Ectodermal cell (in vitro differentiated cells): ENCODE results near the gene FOXO6.

Experiments used
- H3K27ac ChIP-seq: 2 replicates; pipeline ENCODE4 v1.7.0; 2013; ENCODE audit warnings: mild to moderate bottlenecking, low read depth, low read length; ENCODE audit not compliant: insufficient read depth, poor library complexity, severe bottlenecking
- H3K27me3 ChIP-seq: 2 replicates; pipeline ENCODE4 v1.7.0; 2013; ENCODE audit warnings: mild to moderate bottlenecking, low read length; ENCODE audit not compliant: insufficient read depth, control insufficient read depth, poor library complexity, severe bottlenecking
- H3K36me3 ChIP-seq: one replicate; pipeline ENCODE4 v1.7.0; 2013; ENCODE audit warnings: low read length; ENCODE audit not compliant: control insufficient read depth, insufficient read depth
- H3K4me1 ChIP-seq: one replicate; pipeline ENCODE4 v1.7.0; 2013; ENCODE audit warnings: low read length; ENCODE audit not compliant: control insufficient read depth, insufficient read depth
- H3K4me3 ChIP-seq: 2 replicates; pipeline ENCODE4 v1.7.0; 2013; ENCODE audit warnings: low read depth, low read length, control low read depth; ENCODE audit not compliant: insufficient read depth
- H3K9me3 ChIP-seq: 2 replicates; pipeline ENCODE4 v1.7.0; 2013; ENCODE audit warnings: mild to moderate bottlenecking, low read length, moderate library complexity; ENCODE audit not compliant: control insufficient read depth
- WGBS, 2 experiments: methylation state at CpG; one replicate each; pipeline ENCODE4 v1.1.7; 2013; ENCODE audit warnings: missing lambda C conversion rate in 2 of 2; 5-methylcytosine and 5-hydroxymethylcytosine counted together

Gene FOXO6

DNA sequence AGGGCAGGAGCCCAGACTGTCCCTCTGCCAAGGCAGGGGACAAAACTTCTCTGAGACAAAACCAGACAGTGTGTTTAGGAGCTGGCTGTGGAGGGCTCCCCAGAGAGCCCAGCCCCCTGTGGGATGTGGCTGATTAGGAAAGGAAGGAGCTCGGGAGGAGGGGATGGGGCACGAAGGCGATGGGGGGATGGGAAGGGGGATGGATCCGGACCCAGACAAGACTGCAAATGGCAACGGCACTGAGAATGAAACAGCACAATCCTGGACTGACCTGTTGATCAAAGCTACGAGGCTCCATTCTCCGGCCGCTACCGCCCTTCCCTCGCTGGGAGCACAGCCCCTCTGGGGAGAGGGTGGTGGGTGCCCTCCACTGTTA lies 33.1 kb downstream of the FOXO6 start:
- Histone ChIP-seq H3K9me3 (no peaks in the 10 kb centered on the region), H3K4me3 (no peak overlapping the region)
- WGBS, 2 experiments: 40 to 42% methylated on average over 10 of the region's 10 CpGs

DNA sequence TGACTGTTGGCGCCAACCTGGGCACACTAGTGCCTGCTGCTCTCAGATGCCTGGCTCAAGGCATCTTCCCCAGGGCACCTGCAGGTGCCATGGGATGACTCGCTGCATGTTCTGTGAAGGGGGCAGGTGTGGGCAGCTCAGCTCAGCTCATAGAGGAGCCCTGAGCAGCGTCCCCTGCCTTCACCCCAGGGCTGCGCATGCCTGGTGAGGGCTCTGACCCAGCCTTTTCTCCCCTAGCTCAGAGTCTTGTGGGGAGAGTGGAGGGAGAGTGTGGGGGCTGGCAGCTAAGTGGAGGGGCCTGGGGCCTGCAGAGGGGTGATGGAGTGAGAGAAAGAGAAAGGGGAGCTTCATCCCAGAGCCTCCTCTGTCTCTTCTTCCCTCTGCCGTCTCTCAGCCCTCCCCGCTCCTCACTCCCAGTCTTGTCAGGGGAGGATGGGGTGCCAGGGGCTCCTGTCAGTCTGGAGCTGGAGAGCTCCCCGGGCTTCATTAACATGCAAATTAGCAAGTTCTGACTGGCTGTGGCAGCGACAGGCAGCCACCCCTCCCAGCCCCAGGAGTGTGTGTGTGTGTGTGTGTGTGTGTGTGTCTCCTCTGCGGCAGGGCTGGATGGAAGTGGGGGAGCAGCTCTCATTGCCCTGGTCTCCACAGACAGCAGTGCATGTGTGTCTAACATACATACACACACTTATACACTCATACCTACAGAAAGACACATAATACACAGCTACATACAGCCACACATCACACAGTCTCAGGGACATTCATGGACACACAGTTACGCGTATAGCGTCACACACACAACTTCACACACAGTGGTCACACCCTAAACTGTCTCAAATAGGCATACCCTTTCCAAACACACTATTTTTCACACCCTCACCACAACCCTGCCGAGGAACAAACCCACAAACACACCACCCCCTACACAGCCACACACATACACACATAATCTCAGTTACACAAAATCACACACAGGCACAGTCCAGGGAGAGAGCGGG lies 34.0 kb downstream of the FOXO6 start:
- 41 to 54% methylated on average over 11 to 14 of the region's 14 CpGs for WGBS, 2 experiments
- H3K27ac ChIP-seq: no peak overlapping the region
- no peak overlapping the region for H3K4me3 ChIP-seq
- no peaks in the 10 kb centered on the region for H3K9me3 ChIP-seq
- H3K4me1 ChIP-seq: peaks cover 55% of the 10 kb centered on the region
- no peaks in the 10 kb centered on the region for H3K36me3 ChIP-seq
- H3K27me3 ChIP-seq: no peaks in the 10 kb centered on the region

More for the DNA sequence above, 33.1 kb downstream of the FOXO6 start:
- Histone ChIP-seq H3K36me3 (no peaks in the 10 kb centered on the region), H3K27me3 (no peaks in the 10 kb centered on the region), H3K27ac (no peak overlapping the region), H3K4me1 (peaks cover 52% of the 10 kb centered on the region)

DNA sequence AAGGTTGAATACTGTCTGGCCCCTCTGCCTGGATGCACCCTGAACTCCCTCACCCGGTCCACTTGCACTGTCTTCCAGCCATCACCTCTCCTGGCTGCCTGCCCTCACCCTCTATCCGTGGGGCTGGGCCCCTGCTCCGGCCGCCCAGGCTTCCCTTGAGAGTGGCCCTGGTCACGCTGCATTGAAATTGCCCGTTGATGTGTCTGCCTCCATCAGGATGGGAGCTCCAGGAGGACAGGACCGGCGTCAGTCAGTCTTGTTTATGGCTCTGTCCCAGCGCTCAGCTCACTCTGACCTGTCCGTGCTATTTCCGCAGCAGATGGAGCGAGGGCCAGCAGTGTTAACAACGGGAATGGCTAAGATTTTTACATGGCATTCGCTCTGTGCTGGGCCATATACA lies 34.9 kb downstream of the FOXO6 start:
- Histone ChIP-seq H3K9me3 (no peaks in the 10 kb centered on the region), H3K36me3 (no peaks in the 10 kb centered on the region), H3K27me3 (no peaks in the 10 kb centered on the region), H3K4me3 (no peak overlapping the region), H3K27ac (no peak overlapping the region), H3K4me1 (peaks cover 52% of the 10 kb centered on the region)
- WGBS, 2 experiments: 81 to 82% methylated on average over 14 of the region's 14 CpGs

DNA sequence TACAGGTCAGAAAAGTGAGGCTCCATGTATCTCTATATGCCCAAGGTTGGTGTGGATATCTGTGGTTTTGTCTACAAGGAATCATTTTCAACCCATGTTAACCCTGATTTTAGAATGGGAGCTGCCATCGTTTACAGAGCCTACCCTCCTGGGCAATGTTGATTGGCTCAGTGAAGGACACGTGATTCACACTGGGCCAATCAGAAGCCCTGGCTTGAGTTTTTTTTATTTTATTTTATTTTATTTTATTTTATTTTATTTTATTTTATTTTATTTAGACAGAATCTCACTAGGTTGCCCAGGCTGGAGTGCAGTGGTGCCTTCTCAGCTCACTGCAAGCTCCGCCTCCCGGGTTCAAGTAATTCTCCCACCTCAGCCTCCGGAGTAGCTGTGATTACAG lies 35.8 kb downstream of the FOXO6 start:
- H3K27me3 ChIP-seq: no peaks in the 10 kb centered on the region
- no peak overlapping the region for H3K4me3 ChIP-seq
- WGBS, 2 experiments: 62 to 77% methylated on average over 4 to 5 of the region's 5 CpGs
- no peaks in the 10 kb centered on the region for H3K36me3 ChIP-seq
- no peaks in the 10 kb centered on the region for H3K9me3 ChIP-seq
- no peak overlapping the region for H3K27ac ChIP-seq
- peaks cover 46% of the 10 kb centered on the region for H3K4me1 ChIP-seq

DNA sequence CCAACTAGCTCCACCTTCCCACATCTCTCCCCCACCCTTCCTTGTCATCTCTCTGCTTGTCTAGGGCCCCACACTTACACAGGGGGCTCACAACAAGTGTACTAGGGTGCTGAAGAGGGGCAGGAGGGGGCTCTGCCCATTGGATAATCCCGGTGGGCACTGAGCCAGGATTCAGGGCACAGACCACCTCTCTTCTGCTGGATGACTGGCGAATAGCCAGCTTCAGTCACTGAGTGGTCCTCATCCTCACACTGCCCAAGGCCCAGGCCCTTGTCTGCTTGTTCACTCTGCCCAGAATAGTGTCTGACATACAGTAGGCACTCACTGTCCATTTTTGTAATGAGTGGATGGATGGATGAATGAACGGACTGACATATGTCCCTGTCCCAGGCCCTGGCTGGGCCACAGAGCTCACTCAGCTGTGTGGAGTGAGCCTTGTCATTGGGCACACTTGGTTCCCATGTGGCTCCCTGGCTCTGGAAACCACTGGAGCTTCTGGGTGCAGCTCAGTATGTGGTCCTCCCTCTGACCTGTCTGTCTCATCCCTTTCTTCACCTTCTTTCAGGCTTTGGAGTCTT lies 36.6 kb downstream of the FOXO6 start:
- 95% methylated on average over 3 of the region's 3 CpGs for WGBS, 2 experiments
- H3K27me3 ChIP-seq: no peaks in the 10 kb centered on the region
- H3K36me3 ChIP-seq: no peaks in the 10 kb centered on the region
- H3K27ac ChIP-seq: no peak overlapping the region
- peaks cover 46% of the 10 kb centered on the region for H3K4me1 ChIP-seq
- H3K4me3 ChIP-seq: no peak overlapping the region
- H3K9me3 ChIP-seq: no peaks in the 10 kb centered on the region

DNA sequence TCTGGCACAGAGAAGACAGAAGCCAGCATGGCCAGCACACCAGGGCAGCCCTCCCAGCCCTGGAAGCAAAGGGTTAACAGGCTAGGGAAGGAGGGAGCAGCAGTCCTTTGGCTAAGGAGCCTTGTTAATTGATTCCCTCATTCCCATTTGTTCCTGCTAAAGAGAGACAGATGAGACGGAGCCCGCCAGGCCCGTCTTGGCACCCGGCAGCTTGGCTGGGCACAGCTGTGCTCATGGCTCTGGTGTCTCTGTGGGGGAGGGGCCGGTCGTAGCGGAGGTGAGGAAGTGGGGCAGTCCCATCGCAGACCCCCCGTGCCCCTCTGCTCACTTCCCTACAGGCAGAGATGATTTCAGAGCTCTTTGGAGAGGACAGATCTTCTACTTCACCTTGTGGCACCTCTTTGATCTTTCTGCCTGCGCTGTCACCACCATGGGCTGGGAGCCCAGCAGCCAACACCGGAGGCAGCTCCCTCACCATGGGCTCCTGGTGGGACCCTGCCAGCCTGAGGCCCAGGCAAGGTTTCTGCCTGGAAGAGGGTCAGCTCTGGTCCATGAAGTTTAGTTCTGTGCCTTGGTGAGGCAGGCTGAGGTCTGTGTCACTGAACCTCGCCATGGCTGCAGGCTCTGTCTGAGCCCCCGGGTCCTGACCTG lies 38.0 kb downstream of the FOXO6 start:
- no peak overlapping the region for H3K4me3 ChIP-seq
- H3K36me3 ChIP-seq: no peaks in the 10 kb centered on the region
- no peaks in the 10 kb centered on the region for H3K9me3 ChIP-seq
- WGBS, 2 experiments: 20 to 21% methylated on average over 13 of the region's 13 CpGs
- H3K4me1 ChIP-seq: peaks cover 37% of the 10 kb centered on the region
- H3K27me3 ChIP-seq: no peaks in the 10 kb centered on the region
- H3K27ac ChIP-seq: no peak overlapping the region

DNA sequence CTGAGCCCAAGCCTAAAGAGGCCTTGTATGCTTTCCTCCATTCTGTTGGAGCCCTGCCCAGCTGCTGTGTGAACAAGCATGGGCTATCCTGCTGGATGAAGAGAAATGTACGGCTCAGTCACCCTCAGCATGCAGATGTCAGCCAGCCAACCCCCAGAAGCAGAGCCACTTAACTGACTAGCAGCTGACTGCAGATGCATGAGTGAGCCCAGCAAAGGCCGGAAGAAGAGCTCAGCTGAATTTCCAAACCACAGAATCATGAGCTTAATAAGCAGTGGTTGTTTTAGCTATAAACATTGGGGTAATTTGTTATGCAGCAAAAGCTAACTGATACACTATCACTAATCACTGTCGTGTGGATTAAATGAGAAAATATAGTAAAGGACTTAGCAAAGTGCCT lies 39.0 kb downstream of the FOXO6 start:
- no peaks in the 10 kb centered on the region for H3K36me3 ChIP-seq
- H3K27me3 ChIP-seq: no peaks in the 10 kb centered on the region
- 92 to 97% methylated on average over 3 of the region's 3 CpGs for WGBS, 2 experiments
- H3K4me3 ChIP-seq: no peak overlapping the region
- no peaks in the 10 kb centered on the region for H3K9me3 ChIP-seq
- H3K4me1 ChIP-seq: peaks cover 28% of the 10 kb centered on the region
- no peak overlapping the region for H3K27ac ChIP-seq

DNA sequence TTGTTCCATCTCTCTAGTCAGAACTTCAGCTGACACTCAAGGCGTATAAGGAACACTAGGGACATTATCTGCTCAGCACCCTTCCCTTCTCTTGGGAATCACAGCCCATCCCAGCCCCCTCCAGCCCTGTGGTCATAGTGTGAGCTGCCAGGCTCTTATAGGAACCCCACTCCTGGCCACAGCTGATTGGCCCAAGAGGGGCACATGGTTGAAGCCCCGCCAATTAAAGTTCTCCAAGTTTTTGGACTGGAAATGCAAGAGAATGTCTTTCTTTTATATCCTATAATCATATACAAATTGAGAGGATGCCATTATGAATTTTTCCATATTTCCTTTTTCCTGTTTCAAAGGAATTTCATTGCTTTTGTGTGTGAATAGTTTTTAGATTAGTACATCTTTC lies 40.7 kb downstream of the FOXO6 start:
- WGBS, 2 experiments: 97 to 98% methylated on average over 2 of the region's 2 CpGs
- Histone ChIP-seq H3K27ac (no peak overlapping the region), H3K27me3 (no peaks in the 10 kb centered on the region), H3K36me3 (no peaks in the 10 kb centered on the region), H3K4me1 (peaks cover 18% of the 10 kb centered on the region), H3K4me3 (no peak overlapping the region), H3K9me3 (no peaks in the 10 kb centered on the region)

DNA sequence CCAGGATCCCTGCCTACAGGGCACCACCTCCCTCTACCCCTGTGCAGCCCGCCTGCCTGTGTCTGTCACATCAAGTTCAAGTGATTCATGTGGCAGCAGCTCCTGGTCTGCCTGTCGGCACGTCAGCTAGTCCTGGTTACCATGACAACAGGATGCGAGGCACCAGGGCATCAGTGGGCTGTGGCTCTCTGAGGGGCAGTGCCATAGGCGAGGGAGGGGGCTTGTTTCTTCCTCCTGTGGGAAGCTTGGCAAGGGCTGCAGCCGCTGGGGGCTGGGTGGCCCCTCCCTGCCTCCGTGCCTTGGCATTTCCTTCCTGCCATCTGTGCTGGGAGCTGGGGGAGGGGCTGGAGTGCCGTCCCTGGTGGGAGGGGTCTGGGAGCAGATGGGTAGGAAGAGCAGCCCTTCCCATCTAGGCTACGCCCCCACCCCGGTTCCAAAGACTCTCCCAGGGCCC lies 43.1 kb downstream of the FOXO6 start:
- H3K36me3 ChIP-seq: no peaks in the 10 kb centered on the region
- no peaks in the 10 kb centered on the region for H3K27me3 ChIP-seq
- H3K9me3 ChIP-seq: no peaks in the 10 kb centered on the region
- H3K4me1 ChIP-seq: peaks cover 10% of the 10 kb centered on the region
- no peak overlapping the region for H3K4me3 ChIP-seq
- WGBS, 2 experiments: 13 to 18% methylated on average over 10 of the region's 10 CpGs
- no peak overlapping the region for H3K27ac ChIP-seq

DNA sequence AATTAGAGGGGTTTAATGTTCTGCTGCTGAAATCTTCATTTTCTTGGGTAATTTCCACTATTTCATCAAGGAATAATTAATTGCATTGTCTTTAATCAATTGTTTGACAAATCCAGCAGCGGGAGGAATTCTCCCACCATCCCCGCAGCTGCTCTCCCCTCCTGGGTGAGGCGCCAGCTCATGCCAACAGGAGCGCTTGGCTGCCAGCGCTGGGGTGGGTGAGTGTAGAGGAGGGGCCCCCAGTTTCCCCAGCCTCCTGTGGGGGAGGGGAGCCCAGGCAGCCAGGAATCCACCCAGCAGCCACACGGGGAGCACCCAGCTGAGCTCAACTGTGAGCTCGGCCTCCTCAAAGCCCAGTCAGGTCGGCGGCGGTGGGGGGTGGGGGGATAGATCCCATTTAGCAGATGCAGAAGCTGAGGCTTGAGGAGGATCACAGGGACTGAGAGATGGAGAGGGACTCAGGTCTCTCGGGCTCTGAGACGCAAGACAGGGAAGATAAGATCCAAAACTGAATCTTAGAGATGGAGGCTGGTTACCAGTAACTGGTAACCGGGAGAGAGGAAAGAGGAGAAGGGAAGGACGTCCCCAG lies 46.5 kb downstream of the FOXO6 start:
- Histone ChIP-seq H3K27ac (no peak overlapping the region), H3K4me1 (peaks cover 10% of the 10 kb centered on the region), H3K36me3 (no peaks in the 10 kb centered on the region), H3K9me3 (no peaks in the 10 kb centered on the region), H3K4me3 (no peak overlapping the region), H3K27me3 (no peaks in the 10 kb centered on the region)
- 60 to 65% methylated on average over 14 of the region's 14 CpGs for WGBS, 2 experiments
